ENCODE results near the gene PDCD4. TPM values are rescaled to one million over a fixed set of nuclear protein-coding genes. Genes with fewer than 3 reads are reported as not detected.

The PDCD4 gene
- total RNA-seq, 2 donors from 2014 or later, result 53.5 to 91.3 TPM

DNA sequence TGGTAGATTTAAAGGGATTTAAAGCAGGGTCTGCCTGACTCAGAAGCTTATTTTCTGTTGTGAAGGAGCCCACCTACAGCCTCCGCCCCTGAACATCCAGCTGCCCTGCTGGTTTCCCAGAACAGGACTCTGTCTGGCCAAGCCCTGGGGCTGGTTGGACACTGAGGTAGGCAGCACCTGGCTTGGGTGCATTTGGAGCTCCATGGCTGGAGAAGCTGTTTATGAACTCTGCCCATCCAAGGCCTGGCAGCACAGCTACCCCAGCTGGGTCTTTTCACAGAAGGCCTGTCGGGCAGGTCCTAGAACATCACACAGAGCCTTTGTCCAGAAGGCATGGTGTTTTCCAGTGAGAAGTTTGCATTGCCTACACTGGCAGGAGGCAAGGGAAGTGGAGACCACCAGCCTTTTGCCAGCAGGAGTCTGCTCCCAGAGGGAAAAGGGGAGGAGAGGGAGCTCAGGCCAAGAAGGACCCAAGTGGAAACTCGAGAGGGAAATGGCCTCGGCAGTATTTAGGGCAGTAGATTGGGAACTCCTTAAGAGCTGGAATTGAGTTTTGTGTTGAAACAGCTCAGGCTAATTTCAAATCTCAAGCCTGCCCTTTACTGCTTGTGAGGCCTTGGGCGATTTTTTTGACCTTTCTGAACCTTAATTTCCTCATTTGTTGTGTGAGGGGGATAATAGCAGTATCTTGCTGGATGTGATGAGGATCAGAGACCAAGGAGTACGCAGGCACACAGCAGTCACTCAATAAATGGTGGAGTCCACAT, 12.3 kb upstream of the PDCD4 start:
- Histone ChIP-seq H3K4me1 (ENCODE audit: control insufficient read depth in 1 of 2, low read depth in 2 of 2) (peaks cover 16 to 39% of the 10 kb centered on the region in 2 donors), H3K27me3 (replicated peaks; ENCODE audit: insufficient read depth) (no peaks in the 10 kb centered on the region), H3K9me3 (no peaks in the 10 kb centered on the region), H3K4me3 (no peak overlapping the region), H3K36me3 (no peaks in the 10 kb centered on the region), H3K27ac (peak overlapping the region in 1 of 2 donors; percentile 49)
- ATAC-seq (ENCODE audit: insufficient number of reproducible peaks, low FRiP score, low read depth) (no peak), DNase-seq (ENCODE audit: low spot score) (no peak)
- TF ChIP-seq, protein P1, sequence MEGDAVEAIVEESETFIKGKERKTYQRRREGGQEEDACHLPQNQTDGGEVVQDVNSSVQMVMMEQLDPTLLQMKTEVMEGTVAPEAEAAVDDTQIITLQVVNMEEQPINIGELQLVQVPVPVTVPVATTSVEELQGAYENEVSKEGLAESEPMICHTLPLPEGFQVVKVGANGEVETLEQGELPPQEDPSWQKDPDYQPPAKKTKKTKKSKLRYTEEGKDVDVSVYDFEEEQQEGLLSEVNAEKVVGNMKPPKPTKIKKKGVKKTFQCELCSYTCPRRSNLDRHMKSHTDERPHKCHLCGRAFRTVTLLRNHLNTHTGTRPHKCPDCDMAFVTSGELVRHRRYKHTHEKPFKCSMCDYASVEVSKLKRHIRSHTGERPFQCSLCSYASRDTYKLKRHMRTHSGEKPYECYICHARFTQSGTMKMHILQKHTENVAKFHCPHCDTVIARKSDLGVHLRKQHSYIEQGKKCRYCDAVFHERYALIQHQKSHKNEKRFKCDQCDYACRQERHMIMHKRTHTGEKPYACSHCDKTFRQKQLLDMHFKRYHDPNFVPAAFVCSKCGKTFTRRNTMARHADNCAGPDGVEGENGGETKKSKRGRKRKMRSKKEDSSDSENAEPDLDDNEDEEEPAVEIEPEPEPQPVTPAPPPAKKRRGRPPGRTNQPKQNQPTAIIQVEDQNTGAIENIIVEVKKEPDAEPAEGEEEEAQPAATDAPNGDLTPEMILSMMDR (IDR thresholded peaks at IDR 0.05), result no peak

GRCh38 chr10:110859973-110860376, 11.8 kb upstream of the PDCD4 start:
- H3K27ac ChIP-seq, result peak overlapping the region in 1 of 2 donors; percentile 49
- TF ChIP-seq, protein P1 (IDR thresholded peaks at IDR 0.05), result no peak
- H3K4me1 ChIP-seq (ENCODE audit: control insufficient read depth in 1 of 2, low read depth in 2 of 2), result peaks cover 19 to 45% of the 10 kb centered on the region in 2 donors

DNA sequence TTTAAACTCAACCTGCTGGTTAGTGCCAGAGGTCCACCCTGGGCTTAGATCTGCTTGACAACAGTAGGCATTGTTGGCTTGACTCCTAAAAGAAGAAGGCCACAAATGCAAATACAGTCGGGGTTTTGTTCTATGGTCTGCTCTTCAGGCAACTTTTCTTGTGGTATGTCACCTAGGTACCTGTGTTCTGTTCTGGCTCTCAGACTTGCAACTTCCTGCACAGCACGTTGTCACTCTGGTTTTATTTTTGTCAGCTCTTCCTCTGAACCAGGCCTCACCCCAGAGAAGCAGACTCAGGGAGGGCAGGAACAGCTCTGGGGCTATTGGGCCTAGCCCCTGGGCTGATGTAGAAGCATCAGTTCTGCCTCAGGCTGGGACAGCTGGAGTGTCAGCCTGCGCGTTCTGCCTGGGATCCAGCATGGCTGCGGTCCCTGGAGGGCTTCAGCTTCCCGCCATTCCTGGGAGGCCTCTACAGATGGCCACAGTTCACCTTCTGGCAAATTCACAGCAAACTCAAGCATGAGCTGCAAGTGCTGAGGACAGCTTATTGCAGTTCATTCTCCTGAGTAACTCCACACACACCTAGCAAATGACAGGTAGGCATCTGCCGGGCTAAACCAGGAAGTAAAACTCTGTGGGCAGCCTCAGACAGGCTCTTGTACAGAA, 11.0 kb upstream of the PDCD4 start:
- Histone ChIP-seq H3K27me3 (replicated peaks; ENCODE audit: insufficient read depth) (no peaks in the 10 kb centered on the region), H3K9me3 (no peaks in the 10 kb centered on the region), H3K4me1 (ENCODE audit: control insufficient read depth in 1 of 2, low read depth in 2 of 2) (peaks cover 26 to 52% of the 10 kb centered on the region in 2 donors), H3K4me3 (no peak overlapping the region), H3K36me3 (no peaks in the 10 kb centered on the region), H3K27ac (no peak overlapping the region)
- TF ChIP-seq, protein P1 (IDR thresholded peaks at IDR 0.05), result no peak
- no peak for ATAC-seq (ENCODE audit: insufficient number of reproducible peaks, low FRiP score, low read depth)
- DNase-seq (ENCODE audit: low spot score), result no peak

More at GRCh38 chr10:110859973-110860376, 11.8 kb upstream of the PDCD4 start:
- Histone ChIP-seq H3K4me3 (no peak overlapping the region), H3K9me3 (no peaks in the 10 kb centered on the region), H3K36me3 (no peaks in the 10 kb centered on the region), H3K27me3 (replicated peaks; ENCODE audit: insufficient read depth) (no peaks in the 10 kb centered on the region)
- no peak for ATAC-seq (ENCODE audit: insufficient number of reproducible peaks, low FRiP score, low read depth)
- DNase-seq (ENCODE audit: low spot score), result no peak

GRCh38 chr10:110861476-110861875, 10.3 kb upstream of the PDCD4 start:
- DNase-seq (ENCODE audit: low spot score), result no peak

More at GRCh38 chr10:110861476-110861875, 10.3 kb upstream of the PDCD4 start:
- H3K4me1 ChIP-seq (ENCODE audit: control insufficient read depth in 1 of 2, low read depth in 2 of 2), result peaks cover 32 to 60% of the 10 kb centered on the region in 2 donors
- no peaks in the 10 kb centered on the region for H3K9me3 ChIP-seq
- H3K36me3 ChIP-seq, result no peaks in the 10 kb centered on the region
- H3K27me3 ChIP-seq (replicated peaks; ENCODE audit: insufficient read depth), result no peaks in the 10 kb centered on the region
- TF ChIP-seq, protein P1 (IDR thresholded peaks at IDR 0.05), result no peak
- no peak overlapping the region for H3K27ac ChIP-seq
- ATAC-seq (ENCODE audit: insufficient number of reproducible peaks, low FRiP score, low read depth), result no peak
- no peak overlapping the region for H3K4me3 ChIP-seq
